GM19240 (cell line): ENCODE measurements around the gene CAPN10.

Experiments used
- DNase-seq: peaks from one replicate; pipeline ENCODE4 v3.0.0; 2011; ENCODE audit warnings: low spot score; ENCODE audit not compliant: insufficient read length

The CAPN10 gene

DNA sequence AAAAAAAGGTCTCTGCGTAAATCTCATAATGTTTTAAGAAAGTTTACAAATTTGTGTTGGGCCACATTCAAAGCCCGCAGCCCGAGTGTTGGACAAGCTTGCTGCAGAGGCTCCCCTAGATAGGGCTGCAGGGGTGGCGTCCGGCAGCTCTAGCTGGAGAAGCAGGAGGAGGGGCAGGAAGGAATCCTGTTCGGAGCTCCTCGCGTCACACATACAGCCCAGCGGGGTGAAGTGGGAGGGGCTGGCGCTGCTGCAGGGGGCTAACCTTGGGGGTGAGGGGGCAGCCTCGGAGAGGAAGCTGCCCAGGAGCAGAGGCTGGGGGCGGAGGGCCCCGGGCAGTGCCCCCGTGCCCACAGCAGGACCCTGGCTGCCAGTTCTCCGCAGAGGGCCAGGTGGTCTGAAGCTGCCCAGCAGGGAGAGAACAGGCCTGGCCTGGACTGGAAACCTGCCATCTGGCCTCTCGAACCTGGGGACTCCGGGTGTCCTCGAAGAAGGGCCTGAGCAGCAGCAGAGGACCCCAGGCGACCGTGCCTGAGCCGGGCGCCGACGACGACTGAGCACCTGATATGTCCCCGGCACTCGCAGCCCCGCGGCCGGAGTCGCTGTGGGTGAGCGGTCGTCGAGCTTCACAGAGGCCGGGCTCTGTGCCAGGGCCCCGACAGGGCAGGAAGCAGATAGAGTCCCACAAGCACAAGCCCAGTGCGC, 36.1 kb downstream of the CAPN10 start:
- DNase-seq = no peak

DNA sequence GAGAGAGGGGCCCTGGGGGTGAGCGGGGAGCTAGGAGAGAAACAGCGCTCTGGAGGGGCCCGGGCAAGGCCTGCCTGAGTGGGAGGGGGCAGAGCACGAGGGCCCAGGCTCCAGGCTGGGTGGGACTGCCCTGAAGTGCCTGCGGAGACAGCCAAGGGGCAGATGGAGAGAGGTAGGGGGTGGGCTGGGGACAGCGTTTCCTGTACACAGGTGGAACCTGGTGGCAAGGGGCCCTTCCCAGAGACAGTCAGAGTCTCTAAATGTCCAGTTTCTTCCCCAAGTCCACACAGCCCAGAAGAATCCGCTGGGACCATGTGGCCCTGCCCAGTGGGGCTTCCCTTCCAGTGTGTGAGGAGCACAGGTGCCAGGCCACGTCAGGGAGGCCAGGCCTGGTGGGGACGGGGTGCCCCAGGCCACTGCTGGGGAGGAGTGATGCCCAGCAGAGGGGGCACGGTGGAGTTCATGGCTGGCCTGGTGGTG, 37.0 kb downstream of the CAPN10 start:
- DNase-seq = no peak

DNA sequence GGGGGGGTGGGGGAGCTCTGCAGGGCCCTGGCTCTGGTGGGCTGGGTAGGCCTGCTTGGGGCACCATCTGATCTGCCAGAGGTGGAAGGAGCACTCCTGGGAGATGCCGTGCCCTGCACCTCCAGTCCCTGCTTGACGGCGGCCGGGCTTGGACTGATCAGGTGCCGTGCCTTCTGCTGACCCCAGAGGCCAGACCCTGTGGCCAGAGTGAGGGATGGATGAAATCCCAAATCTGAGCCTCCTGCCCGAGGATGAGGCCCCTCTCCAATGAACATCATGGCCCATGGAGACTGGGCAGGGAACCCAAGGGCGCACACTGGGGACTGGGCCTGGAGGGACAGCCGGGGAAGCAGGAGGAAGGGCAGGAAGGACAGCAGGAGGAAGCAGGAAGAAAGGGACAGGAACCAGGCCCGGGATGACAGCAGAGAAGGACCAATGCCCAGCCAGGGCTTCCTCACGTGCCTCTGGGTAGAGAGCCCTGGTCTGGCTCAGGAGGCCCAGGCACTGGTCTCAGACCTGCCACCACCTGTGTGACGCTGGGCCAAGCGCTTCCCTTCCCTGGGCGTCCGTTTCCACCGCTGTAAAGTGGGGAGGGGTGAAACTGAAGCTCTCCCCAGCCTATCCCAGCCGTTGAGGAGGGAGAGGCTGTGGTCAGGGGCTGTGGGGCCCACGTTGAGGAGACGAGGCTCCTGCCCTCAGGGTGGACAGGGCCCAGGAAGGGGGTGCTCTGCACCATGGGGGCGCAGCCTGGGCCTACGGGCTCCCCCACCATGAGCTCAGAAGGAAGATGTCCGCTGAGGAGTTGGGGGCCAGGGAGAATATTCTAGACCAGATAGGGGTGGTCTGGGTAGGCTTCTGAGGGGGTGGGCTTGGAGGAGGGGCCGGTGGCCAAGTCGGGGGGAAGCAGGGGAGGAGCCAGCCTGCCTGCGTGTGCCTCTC, 37.7 kb downstream of the CAPN10 start:
- DNase-seq = no peak

DNA sequence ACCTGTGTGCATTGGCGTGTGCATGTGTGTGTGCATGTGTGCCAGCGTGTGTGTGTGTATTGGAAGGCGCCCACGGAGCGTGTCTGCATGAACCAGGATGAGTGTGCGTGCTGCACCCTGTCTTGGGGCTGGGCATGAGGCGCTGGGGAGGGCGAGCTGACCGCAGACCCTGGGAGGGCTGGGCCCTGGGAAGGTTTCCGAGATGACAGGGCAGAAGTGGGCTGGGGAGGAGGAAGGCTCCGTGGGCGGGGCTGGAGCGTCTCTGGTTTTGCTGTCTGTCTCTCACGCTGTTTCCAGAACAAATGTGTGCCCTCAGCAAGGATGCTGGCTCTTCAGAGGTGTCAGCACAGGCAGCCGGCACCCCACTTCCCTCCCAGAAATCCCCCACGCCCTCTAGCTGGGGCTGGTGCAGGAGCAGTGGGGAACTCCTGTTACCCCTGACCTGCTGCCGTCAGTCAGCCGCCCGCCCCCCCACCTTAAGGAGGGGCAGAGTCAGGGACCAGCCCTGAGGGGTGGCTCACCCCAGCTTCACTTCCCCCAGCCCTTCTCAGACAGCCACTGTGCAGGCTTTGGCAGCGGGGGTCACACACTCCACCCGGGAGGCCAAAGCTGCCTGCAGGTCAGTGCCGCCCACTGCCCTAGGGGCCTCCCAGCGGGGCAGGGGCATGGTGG, 38.6 kb downstream of the CAPN10 start, which contains the start of gene GPR35:
GPR35 (plus strand) TSS at position 531 of the 672 bp plus-strand sequence. CDS start 4,473 bp downstream, outside the sequence.
- DNase-seq = no peak

DNA sequence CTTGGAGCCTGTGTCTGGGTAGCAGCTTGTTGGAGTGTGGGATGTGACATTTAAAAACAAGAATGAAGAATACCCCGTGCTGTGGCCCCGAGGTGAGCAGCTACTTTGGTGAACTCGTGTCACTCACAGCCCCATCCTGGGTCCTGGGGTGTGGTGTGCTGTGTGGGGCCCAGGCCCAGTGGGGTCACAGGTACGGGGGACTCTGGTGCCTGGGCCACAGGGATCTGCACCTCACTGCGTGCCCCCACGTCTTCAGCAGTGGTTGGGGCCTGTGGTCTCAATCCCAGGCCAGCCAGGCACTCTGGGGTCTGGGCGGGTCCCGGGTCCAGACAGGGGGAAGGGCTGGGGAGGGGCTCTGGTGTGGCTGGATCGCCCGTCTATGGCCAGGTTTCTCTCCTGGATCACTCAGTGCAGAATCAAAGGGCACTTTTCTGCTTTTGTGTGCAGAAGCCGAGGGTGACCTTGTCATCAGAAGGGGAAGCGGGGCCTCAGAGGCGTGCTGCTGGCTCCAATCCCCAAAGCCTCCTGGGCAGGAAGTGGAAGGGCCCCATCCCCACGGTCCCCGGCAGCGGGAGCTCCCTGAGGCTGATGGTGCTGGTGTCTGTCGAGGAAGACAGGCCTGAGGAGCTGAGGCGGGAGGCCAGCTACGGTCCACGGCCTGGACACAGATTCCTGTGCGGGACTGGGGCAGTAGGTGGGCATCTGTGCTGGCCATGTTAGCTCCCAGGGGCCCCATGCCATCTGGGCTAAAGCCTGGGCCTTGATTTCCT, 40.2 kb downstream of the CAPN10 start:
- no peak for DNase-seq

DNA sequence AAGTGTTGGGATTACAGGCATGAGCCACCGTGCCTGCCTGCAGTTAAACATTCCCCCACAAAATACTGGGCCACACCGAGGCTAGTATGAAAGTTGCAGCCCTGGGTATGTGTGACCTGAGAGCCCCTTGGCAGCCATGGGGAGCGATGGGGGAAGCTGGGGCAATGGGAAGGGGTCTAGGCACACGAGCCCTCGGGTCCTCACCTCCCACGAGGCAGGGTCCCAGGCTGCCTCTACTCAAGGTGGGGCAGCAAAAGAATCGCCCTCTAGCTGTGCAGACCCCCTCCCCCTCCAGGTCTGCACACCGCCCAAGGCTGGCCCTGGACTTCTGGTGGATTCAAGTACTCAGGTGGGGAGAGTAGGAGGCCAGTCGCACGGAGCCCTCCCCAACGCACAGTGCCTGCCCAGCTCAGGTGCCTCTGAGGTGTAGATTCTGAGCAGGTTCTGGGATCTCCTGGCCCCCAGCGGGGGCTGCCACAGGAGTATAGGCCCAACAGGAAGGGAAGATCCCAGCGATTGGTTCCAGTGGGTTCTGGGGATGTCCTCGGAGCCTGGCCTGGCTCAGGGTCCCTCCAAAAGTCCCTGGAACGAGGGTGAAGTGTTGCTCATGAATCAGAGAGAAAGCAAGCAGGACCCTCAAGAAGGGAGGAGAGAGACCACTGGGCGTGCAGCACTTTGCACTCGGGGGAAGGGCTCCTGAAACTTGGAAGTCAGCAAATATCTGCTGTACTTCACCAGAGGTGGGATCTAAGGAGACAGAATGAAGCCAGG, 41.4 kb downstream of the CAPN10 start:
- DNase-seq = no peak

DNA sequence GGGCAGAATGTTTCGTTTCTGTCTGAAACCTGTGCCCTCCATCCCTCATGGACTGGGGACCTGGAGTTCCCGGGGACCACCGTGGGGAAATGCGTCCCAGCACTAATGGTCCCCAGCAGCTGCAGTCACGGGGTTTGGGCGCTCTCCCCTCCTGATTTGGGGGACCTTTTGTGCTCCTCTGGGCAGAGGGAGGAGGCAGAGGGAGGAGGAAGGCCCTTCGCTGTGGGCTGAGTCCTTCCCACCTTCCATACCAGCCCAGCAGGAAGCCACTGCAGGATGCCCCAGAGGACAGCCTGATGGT, 41.9 kb downstream of the CAPN10 start:
- no peak for DNase-seq

DNA sequence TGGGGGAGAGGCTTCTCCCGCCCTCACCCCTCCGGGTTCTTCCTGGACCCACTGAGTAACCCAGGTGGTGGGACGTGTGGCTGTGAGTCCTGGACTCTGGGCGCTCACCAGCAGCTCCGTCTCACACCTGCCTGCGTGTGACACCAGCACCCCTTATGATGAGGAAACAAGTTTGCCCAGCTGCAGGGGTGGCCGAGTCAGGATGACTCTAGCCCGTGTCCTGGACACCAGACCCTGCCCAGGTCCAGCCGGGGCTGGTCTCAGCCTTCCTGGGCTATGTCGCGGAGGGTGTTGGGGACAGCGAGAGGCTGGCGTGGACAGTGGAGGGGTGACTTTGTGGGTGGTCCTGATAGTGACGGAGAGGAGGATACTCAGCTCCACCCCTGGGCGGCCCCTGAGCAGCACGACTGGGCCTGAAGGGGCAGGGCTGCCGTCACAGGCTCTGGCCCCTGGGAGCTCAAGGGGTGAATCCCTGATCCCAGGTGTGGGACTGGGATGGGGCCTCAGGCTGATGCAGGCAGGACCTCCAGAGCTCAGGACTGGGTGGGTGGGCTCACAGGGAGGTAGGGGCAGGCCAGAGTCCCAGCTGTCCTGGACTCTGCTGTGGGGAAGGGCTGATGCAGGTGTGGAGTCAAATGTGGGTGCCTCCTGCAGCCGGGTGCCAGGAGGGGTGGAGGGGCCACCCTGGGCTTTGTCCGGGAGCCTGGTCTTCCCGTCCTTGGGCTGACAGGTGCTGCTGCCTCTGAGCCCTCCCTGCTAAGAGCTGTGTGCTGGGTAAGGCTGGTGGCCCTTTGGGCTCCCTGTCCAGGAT, 42.5 kb downstream of the CAPN10 start:
- no peak for DNase-seq

DNA sequence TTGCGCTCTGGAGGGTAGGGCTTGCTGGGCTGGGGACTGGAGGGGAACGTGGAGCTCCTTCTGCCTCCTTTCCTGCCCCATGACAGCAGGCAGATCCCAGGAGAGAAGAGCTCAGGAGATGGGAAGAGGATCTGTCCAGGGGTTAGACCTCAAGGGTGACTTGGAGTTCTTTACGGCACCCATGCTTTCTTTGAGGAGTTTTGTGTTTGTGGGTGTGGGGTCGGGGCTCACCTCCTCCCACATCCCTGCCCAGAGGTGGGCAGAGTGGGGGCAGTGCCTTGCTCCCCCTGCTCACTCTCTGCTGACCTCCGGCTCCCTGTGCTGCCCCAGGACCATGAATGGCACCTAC, 43.1 kb downstream of the CAPN10 start:
- no peak for DNase-seq

DNA sequence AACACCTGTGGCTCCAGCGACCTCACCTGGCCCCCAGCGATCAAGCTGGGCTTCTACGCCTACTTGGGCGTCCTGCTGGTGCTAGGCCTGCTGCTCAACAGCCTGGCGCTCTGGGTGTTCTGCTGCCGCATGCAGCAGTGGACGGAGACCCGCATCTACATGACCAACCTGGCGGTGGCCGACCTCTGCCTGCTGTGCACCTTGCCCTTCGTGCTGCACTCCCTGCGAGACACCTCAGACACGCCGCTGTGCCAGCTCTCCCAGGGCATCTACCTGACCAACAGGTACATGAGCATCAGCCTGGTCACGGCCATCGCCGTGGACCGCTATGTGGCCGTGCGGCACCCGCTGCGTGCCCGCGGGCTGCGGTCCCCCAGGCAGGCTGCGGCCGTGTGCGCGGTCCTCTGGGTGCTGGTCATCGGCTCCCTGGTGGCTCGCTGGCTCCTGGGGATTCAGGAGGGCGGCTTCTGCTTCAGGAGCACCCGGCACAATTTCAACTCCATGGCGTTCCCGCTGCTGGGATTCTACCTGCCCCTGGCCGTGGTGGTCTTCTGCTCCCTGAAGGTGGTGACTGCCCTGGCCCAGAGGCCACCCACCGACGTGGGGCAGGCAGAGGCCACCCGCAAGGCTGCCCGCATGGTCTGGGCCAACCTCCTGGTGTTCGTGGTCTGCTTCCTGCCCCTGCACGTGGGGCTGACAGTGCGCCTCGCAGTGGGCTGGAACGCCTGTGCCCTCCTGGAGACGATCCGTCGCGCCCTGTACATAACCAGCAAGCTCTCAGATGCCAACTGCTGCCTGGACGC, 43.6 kb downstream of the CAPN10 start:
- no peak for DNase-seq

DNA sequence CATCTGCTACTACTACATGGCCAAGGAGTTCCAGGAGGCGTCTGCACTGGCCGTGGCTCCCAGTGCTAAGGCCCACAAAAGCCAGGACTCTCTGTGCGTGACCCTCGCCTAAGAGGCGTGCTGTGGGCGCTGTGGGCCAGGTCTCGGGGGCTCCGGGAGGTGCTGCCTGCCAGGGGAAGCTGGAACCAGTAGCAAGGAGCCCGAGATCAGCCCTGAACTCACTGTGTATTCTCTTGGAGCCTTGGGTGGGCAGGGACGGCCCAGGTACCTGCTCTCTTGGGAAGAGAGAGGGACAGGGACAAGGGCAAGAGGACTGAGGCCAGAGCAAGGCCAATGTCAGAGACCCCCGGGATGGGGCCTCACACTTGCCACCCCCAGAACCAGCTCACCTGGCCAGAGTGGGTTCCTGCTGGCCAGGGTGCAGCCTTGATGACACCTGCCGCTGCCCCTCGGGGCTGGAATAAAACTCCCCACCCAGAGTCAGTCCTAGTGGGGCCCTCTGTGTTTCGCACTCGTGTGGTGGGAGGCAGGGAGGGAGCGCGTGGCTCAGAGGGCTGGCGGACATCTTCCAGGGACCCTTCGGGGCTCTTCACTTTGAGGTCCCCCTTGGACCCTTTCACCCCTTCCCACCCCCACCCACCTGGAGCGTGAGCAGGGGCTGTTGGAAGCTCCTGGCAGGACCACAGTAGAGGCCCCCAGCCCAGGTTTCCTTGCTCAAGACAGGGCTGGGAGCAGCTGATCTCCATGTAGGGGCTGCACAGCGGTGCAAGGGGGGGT, 44.4 kb downstream of the CAPN10 start:
- no peak for DNase-seq

DNA sequence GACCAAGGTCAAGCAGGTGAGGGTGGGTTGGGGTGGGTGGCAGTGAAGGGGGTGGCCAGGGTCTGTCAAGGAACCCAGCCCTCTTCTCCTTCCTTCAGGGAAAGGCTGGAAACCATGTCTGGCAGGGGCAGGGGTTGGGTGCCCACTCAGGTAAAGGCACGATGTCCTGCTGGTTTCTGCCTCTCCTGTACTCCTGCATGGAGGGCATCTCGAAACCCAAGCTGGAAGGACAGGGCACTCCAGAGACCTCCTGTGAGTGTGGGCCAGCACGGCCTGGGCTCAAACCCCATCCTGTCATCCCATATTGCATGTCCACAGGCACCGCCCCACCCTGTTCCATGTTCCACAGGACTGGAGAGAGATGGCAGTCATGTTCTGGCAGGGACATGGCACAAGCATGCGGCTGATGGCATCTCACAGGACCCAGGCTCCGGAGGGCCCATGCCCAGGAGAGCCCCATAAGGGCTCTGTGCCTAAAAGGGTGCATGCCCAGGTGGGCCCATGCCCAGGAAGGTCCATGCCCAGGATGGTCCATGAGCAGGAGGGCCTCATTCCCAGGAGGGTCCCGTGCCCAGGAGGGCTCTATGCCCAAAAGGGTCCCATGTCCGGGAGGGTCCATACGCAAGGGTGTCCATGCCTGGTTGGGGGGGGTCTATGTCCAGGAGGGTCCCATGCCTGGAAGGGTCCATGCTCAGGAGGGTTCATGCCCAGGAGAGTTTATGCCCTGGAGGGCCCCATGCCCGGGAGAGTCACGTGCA, 45.2 kb downstream of the CAPN10 start:
- DNase-seq = no peak

DNA sequence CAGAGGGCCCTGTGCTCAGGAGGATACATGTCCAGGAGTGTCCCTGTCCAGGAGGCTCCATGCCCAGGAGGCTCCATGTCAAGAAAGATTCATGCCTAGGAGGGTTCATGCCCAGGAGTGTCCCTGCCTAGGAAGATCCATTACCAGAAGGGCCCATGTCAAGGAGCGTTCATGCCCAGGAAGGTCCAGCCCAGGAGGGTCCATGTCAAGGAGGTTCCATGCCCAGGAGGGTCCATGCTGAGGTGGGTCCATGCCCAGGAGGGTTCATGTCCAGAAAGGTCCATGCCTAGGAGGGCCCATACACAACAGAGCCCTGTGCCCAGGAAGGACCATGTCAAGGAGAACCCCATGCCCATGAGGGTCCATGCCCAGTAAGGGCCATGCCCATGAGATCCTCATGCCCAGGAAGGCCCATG, 45.8 kb downstream of the CAPN10 start:
- DNase-seq = no peak

DNA sequence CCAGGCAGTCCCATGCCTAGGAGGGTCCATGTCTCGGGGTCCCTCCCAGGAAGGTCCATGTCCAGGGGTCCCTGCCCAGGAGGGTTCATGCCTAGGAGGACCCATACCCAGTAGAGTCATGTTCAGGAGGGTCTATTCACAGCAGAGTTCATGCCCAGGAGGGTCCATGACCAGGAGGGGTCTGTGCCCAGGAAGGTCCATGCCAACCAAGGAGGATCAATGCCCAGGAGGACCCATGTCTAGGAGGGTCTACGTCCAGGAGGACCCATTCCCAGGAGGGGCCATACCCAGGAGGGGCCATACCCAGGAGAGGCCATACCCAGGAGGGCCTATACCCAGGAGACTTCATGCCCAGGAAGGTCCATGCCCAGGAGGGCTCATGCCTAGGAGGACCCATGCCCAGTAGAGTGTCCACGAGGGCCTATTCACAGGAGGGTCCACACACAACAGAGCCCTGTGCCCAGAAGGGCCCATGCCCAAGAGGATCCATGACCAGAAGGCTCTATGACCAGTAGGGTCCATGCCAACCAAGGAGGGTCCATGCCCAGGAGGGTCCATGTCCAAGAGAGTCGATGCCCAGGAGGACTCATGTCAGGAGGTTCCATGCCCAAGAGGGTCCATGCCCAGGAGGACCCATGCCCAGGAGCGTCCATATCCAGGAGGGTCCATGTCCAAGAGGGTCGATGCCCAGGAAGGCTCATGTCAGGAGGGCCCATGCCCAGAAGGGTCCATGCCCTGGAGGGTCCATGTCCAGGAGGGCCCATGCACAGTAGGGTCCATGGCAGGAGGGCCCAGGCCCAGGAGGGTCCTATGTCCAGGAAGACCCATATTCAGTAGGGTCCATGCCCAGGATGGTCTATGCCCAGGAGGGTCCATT, 48.8 kb downstream of the CAPN10 start:
- DNase-seq = no peak

DNA sequence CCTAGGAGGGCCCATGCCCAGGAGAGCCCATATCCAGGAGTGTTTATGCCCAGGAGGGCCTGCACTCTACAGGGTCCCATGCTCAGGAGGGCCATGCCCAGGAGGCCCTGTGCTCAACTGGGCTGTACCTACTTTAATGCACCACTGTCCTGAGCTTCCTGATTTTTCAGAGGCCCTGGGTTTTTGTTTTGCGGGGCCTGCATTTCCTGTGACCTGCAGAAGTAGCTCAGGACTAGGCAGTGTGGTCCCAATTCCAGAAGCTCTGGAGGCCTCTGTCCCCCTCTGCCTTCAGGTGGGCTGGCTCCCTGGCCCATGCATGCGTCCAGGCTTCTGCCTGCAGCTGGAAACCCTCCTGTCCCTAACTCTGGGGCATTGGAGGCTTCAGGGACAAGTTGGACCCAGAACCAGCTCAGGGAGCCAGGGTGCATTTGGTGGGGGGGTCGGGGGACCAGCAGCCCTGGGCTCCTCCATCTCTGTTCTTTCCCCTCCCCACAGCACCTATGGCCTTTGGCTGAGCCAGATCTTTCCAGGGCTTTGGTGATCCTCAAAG, 49.5 kb downstream of the CAPN10 start:
- no peak for DNase-seq

DNA sequence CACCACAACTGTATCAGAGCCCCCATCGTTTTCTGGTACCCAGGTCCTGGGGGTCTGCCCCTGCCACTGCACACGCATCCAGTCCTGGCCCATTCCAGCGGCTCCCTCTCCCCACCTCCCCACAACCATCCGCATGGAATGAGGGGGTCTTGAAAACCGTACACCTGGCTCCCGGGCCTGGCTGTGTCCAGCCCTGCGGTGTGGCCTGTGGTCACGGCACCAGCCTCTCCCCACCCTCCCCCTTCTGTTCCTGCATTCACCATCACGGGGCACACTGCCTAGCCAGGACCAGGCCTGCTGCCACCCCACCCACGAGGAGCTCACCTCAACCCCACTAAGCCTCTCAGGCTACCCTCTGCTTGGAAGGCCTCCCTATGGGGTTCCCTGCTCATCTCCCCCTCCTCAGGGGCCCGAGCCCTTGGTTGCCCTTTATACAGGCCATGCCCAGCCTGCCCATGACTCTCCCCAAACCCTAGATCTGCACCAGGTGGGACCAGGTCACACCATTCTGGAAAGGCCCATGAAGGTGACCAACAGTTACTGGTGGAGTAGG, 50.1 kb downstream of the CAPN10 start:
- no peak for DNase-seq
